ENCODE measurements around the gene AACS. TPM values are rescaled to one million over a fixed set of nuclear protein-coding genes. Genes with fewer than 3 reads are reported as not detected.

AACS gene
- total and polyA plus RNA-seq, 2 of the 13 experiments (the other 11 are each of a cell fraction or from before 2014, with no cell fraction given), result 23.3 to 28.8 TPM

DNA sequence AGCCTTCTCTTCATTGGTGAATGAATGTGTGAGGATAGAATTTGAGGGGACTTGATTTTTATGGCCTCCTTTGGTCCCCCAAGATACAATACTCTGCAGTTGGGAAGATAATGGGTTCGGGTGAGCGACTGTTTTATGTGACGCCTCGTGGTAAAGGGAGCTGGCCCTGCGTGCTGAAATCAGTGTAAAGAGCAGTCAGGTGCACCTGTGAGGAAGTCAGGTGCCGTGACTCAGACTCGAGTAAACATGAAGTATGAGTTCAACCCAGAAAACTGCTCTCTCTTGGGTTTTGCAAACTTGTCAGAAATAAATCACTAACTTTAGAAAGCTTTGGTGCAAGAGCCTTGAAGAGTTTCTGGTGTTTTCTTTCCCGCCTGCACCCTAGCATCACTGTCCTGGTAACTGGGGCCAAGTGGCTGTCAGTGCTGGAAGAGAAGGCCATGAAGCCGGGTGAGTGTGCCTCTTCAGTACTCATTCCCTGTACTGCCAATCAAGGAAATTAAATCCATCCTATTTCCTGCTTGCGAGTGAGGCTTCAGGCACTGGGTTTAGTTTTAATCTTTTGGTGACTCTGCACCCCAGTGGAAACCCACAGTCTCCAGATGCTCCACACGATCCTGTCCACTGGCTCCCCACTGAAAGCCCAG lies 59.2 kb downstream of the AACS start:
- Histone ChIP-seq H2AFZ (ENCODE audit: low read length) (no peak overlapping the region), H3K9ac (ENCODE audit: insufficient read depth, low read depth, low read length) (no peak overlapping the region), H3K79me2 (ENCODE audit: insufficient read depth, low read length) (no peaks in the 10 kb centered on the region), H3K4me2 (ENCODE audit: low read depth, low read length) (no peak overlapping the region), H3K9me3 (ENCODE audit: low read length) (no peaks in the 10 kb centered on the region), H3K36me3 (replicated peaks in 1 of 2; ENCODE audit: control insufficient read depth in 1 of 2, insufficient read depth in 2 of 2, low read length in 2 of 2) (peaks cover 18 to 28% of the 10 kb centered on the region in 2 experiments), H3K27me3 (ENCODE audit: control insufficient read depth in 1 of 2, insufficient read depth in 2 of 2, low read length in 2 of 2) (no peaks in the 10 kb centered on the region), H4K20me1 (ENCODE audit: insufficient read depth, low read length) (no peaks in the 10 kb centered on the region), H3K27ac (ENCODE audit: extremely low read length, insufficient read depth, low read length) (no peak overlapping the region), H3K4me1 (ENCODE audit: insufficient read depth, low read length) (peaks cover 16% of the 10 kb centered on the region), H3K4me3 (replicated peaks in 1 of 3; ENCODE audit: insufficient read depth in 1 of 3, low read depth in 2 of 3, low read length in 3 of 3) (no peak overlapping the region)
- no peak for FAIRE-seq
- POLR2A ChIA-PET, result no interaction called here
- peak; percentile 54 for TF ChIP-seq BHLHE40 (IDR thresholded peaks at IDR 0.05; ENCODE audit: low read length)
- TF ChIP-seq, protein P1, sequence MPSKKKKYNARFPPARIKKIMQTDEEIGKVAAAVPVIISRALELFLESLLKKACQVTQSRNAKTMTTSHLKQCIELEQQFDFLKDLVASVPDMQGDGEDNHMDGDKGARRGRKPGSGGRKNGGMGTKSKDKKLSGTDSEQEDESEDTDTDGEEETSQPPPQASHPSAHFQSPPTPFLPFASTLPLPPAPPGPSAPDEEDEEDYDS (CRISPR knock-in tag; IDR thresholded peaks at IDR 0.05), result no peak
- DNase-seq (ENCODE audit: low spot score), result no peak
- WGBS (ENCODE audit: low lambda C conversion rate), result 91% methylated on average over 11 of the region's 11 CpGs
- CTCF ChIA-PET (ENCODE audit: low intra/inter-chr PET ratio, low total read pairs), result no interaction called here
- intact Hi-C loops (cut with micrococcal nuclease; ENCODE audit: unreplicated experiment) (no loop called here), in situ Hi-C loops (cut with HindIII; ENCODE audit: extremely low pct_ligation_motif_present, low pct_unique_long_range_greater_than_20kb) (no loop called here)
- BruUV-seq (replicated peaks), result no TSS peak
- no peak for ATAC-seq

DNA sequence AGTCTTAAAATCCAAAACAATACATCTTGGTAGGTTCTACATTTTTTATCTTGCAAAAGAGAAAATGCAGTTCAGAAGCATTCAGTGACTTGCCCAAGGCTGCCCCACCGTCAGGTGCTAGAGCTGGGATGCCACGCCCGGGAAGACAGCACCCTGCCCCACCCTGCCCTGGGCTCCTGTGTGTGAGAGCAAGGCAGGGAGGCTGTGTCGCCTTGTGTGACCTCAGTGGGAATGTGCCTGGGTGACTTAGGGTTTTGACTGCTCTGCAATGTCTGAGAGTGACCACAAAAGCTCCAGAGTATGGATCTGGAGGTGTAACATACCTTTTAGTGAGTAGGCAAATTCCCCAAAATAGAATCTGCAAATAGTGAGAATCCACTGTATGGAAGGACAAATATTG lies 60.0 kb downstream of the AACS start:
- no TSS peak for BruUV-seq (replicated peaks)
- H3K4me1 ChIP-seq (ENCODE audit: insufficient read depth, low read length), result peaks cover 16% of the 10 kb centered on the region
- 91% methylated on average over 4 of the region's 4 CpGs for WGBS (ENCODE audit: low lambda C conversion rate)
- no peak overlapping the region for H3K27ac ChIP-seq (ENCODE audit: extremely low read length, insufficient read depth, low read length)
- H3K4me3 ChIP-seq (replicated peaks in 1 of 3; ENCODE audit: insufficient read depth in 1 of 3, low read depth in 2 of 3, low read length in 3 of 3), result no peak overlapping the region
- H3K79me2 ChIP-seq (ENCODE audit: insufficient read depth, low read length), result no peaks in the 10 kb centered on the region
- DNase-seq (ENCODE audit: low spot score) (no peak), FAIRE-seq (no peak), ATAC-seq (no peak)
- ChIA-PET POLR2A (no interaction called here), CTCF (ENCODE audit: low intra/inter-chr PET ratio, low total read pairs) (no interaction called here)
- H3K36me3 ChIP-seq (replicated peaks in 1 of 2; ENCODE audit: control insufficient read depth in 1 of 2, insufficient read depth in 2 of 2, low read length in 2 of 2), result peaks cover 15 to 25% of the 10 kb centered on the region in 2 experiments
- H3K27me3 ChIP-seq (ENCODE audit: control insufficient read depth in 1 of 2, insufficient read depth in 2 of 2, low read length in 2 of 2), result no peaks in the 10 kb centered on the region
- intact Hi-C loops (cut with micrococcal nuclease; ENCODE audit: unreplicated experiment), result no loop called here
- no peak overlapping the region for H2AFZ ChIP-seq (ENCODE audit: low read length)
- no peak overlapping the region for H3K4me2 ChIP-seq (ENCODE audit: low read depth, low read length)
- H3K9ac ChIP-seq (ENCODE audit: insufficient read depth, low read depth, low read length), result no peak overlapping the region
- no peaks in the 10 kb centered on the region for H4K20me1 ChIP-seq (ENCODE audit: insufficient read depth, low read length)
- H3K9me3 ChIP-seq (ENCODE audit: low read length), result no peaks in the 10 kb centered on the region
- in situ Hi-C loops (cut with HindIII; ENCODE audit: extremely low pct_ligation_motif_present, low pct_unique_long_range_greater_than_20kb), result no loop called here
- TF ChIP-seq WIZ (CRISPR knock-in tag; IDR thresholded peaks at IDR 0.05), result no peak
- TF ChIP-seq GTF2F1 (IDR thresholded peaks at IDR 0.05; ENCODE audit: low read length), result no peak
- TF ChIP-seq HDAC2 (CRISPR knock-in tag; IDR thresholded peaks at IDR 0.05), result no peak
- TF ChIP-seq KDM6A (CRISPR knock-in tag; IDR thresholded peaks at IDR 0.05; ENCODE audit: low read depth), result no peak
- TF ChIP-seq EED (CRISPR knock-in tag; IDR thresholded peaks at IDR 0.05), result no peak
- no peak for TF ChIP-seq AGO1 (IDR thresholded peaks at IDR 0.05; ENCODE audit: low read depth, low read length, poor library complexity, severe bottlenecking)
- TF ChIP-seq ARHGAP35 (CRISPR knock-in tag; IDR thresholded peaks at IDR 0.05; ENCODE audit: borderline replicate concordance), result no peak
- no peak for TF ChIP-seq ZNF329 (CRISPR knock-in tag; IDR thresholded peaks at IDR 0.05; ENCODE audit: low read depth)
- TF ChIP-seq ZNF776 (CRISPR knock-in tag; IDR thresholded peaks at IDR 0.05), result no peak
- no peak for TF ChIP-seq SIN3B (IDR thresholded peaks at IDR 0.05; ENCODE audit: low read length)
- TF ChIP-seq ZNF496 (CRISPR knock-in tag; IDR thresholded peaks at IDR 0.05; ENCODE audit: insufficient replicate concordance), result no peak
- no peak for TF ChIP-seq TBX3 (IDR thresholded peaks at IDR 0.05; ENCODE audit: borderline replicate concordance)
